ENCODE measurements around the gene CDK11B.
A peak's percentile ranks its signal among the peaks of the same experiment; 100 is the strongest.

- TF ChIP-seq ZNF114 (CRISPR knock-in tag; IDR thresholded peaks at IDR 0.05), result no peak
- TF ChIP-seq, protein P1, sequence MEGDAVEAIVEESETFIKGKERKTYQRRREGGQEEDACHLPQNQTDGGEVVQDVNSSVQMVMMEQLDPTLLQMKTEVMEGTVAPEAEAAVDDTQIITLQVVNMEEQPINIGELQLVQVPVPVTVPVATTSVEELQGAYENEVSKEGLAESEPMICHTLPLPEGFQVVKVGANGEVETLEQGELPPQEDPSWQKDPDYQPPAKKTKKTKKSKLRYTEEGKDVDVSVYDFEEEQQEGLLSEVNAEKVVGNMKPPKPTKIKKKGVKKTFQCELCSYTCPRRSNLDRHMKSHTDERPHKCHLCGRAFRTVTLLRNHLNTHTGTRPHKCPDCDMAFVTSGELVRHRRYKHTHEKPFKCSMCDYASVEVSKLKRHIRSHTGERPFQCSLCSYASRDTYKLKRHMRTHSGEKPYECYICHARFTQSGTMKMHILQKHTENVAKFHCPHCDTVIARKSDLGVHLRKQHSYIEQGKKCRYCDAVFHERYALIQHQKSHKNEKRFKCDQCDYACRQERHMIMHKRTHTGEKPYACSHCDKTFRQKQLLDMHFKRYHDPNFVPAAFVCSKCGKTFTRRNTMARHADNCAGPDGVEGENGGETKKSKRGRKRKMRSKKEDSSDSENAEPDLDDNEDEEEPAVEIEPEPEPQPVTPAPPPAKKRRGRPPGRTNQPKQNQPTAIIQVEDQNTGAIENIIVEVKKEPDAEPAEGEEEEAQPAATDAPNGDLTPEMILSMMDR (conservative IDR thresholded peaks at IDR 0.05; ENCODE audit: low read depth in 2 of 2), result peak; percentile 61 to 81
These were observed 38.9 kb downstream of the CDK11B start for GRCh38 chr1:1619917-1620361.
